Erythroblast (primary cell): ENCODE data around the gene SLC47A2.

Experiments
- GATA1 ChIP-seq: IDR thresholded peaks from 2 replicates; pipeline ENCODE4 v1.6.1; 2011; ENCODE audit warnings: low read depth, mild to moderate bottlenecking, control low read depth, low read length, moderate library complexity
- POLR2A ChIP-seq: IDR thresholded peaks from 2 replicates; pipeline ENCODE4 v1.6.1; 2011; ENCODE audit warnings: mild to moderate bottlenecking, low read length

DNA sequence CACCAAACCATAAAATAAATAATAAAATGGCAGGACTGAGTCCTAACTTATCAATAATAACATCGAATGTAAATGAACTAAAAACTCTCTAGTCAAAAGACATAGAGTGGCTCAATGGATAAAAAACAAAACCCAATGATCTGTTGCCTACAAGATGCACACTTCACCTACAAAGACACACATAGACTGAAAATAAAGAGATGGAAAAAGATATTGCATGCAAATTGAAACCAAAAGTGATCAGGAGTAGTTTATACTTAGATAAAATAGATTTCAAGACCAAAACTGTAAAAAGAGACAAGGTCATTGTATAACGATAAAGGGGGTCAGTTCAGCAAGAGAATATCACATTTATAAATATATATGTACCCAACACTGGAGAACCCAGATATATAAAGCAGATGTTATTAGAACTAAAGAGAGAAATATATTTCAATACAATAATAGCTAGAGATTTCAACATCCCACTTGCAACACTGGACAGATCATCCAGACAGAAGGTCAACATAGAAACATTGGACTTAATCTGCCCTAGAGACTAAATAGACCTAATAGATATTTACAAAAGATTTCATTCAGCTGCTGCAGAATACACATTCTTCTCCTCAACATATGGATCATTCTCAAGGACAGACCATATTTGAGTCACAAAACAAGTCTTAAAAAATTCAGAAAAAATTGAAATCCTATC lies 29.8 kb downstream of the SLC47A2 start:
- TF ChIP-seq POLR2A (no peak), GATA1 (no peak)
